Mucosa of rectum (tissue), 2 donors: ENCODE results near the gene NDUFB11.
"Not testable (repeated sequence)": the region's sequence is repeated elsewhere in the genome, so short reads cannot be mapped to it uniquely, and the experiment has no call there.

Experiments used
- H3K27ac ChIP-seq, 2 donors: one replicate each; pipeline ENCODE4 v1.7.0; 2013; ENCODE audit warnings: inconsistent platforms in 2 of 2, low read depth in 2 of 2, low read length in 2 of 2
- H3K27me3 ChIP-seq, 2 donors: one replicate each; pipeline ENCODE4 v1.7.0; 2013; ENCODE audit warnings: low read length in 2 of 2; ENCODE audit not compliant: control insufficient read depth in 2 of 2, insufficient read depth in 2 of 2
- H3K36me3 ChIP-seq, 2 donors: one replicate each; pipeline ENCODE4 v1.7.0; 2013; ENCODE audit warnings: low read length in 2 of 2; ENCODE audit not compliant: control insufficient read depth in 2 of 2, insufficient read depth in 2 of 2
- H3K4me1 ChIP-seq, 2 donors: one replicate each; pipeline ENCODE4 v1.7.0; 2013; ENCODE audit warnings: low read length in 2 of 2, mild to moderate bottlenecking in 1 of 2; ENCODE audit not compliant: control insufficient read depth in 2 of 2, insufficient read depth in 2 of 2
- H3K4me3 ChIP-seq, 2 donors: one replicate each; pipeline ENCODE4 v1.7.0; 2013; ENCODE audit warnings: low read length in 2 of 2
- H3K9ac ChIP-seq, 2 donors: one replicate each; pipeline ENCODE4 v1.7.0; 2013; ENCODE audit warnings: low read length in 2 of 2, low read depth in 1 of 2, mild to moderate bottlenecking in 1 of 2
- H3K9me3 ChIP-seq, 2 donors: one replicate each; pipeline ENCODE4 v1.7.0; 2013; ENCODE audit warnings: low read length in 2 of 2; ENCODE audit not compliant: control insufficient read depth in 2 of 2
- donor health status: healthy.
- donor health status: Normal muscosa, but diverticular disease.

Gene NDUFB11

DNA sequence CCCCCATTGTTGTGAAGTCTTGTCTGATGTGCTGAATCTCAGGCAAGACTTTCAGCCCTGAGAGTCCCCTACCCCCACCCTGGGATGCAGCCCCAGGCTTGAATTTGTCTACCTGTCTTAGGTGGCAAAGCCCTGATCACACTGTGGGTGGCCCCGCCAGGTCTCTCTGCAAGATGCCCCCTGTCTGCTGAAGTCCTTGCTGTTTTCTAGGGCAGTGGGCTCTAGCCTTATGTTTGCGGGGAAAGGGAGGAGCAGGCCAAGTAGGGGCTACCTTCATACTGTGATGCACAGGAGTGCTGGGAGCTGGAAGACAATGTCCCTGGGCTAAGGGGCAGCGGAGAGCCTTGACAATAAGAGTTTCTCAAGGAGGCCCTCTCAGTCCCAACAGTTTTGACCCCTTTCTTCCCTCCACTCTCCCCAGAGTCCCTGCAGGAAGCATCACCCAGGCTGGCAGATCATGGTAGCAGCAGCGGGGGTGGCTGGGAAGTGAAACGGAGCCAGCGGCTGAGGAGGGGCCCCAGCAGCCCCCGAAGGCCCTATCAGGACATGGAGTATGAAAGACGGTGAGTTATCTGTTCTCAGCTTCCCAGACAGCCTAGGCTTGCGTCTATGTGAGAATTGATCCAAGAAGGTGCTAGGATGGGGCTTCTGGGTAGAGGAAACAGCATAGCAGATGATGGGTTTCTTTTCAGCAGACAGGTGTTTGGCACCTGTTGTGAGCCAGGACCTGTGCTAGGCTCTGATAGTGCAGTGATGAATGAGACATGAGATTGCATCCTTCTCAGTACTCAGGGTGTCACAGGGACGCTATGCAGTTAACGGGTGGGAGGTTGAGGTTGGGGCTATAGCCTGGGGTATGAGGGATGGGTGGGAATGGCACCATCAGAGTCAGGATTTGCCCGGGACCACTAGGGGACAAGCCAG is 2.7 kb upstream of the NDUFB11 start:
- Histone ChIP-seq H3K27ac (no peak overlapping the region), H3K27me3 (peaks cover 0 to 3% of the 10 kb centered on the region in 2 donors), H3K4me1 (peaks cover 8 to 10% of the 10 kb centered on the region in 2 donors), H3K9me3 (no peaks in the 10 kb centered on the region), H3K4me3 (peak overlapping the region in 1 of 2 donors; percentile 87), H3K36me3 (peaks cover 3 to 6% of the 10 kb centered on the region in 2 donors), H3K9ac (no peak overlapping the region)

- H3K27me3 ChIP-seq, result peaks cover 0 to 3% of the 10 kb centered on the region in 2 donors
- peak overlapping the region; percentile 70 to 87 for H3K4me3 ChIP-seq
- H3K9ac ChIP-seq, result peak overlapping the region; percentile 66 to 86
- H3K27ac ChIP-seq, result peak overlapping the region; percentile 95 to 97
- peaks cover 7 to 8% of the 10 kb centered on the region in 2 donors for H3K36me3 ChIP-seq
- H3K9me3 ChIP-seq, result no peaks in the 10 kb centered on the region
- H3K4me1 ChIP-seq, result peaks cover 8 to 10% of the 10 kb centered on the region in 2 donors
Observed at GRCh38 chrX:47146121-47146935, 1.8 kb upstream of the NDUFB11 start.

DNA sequence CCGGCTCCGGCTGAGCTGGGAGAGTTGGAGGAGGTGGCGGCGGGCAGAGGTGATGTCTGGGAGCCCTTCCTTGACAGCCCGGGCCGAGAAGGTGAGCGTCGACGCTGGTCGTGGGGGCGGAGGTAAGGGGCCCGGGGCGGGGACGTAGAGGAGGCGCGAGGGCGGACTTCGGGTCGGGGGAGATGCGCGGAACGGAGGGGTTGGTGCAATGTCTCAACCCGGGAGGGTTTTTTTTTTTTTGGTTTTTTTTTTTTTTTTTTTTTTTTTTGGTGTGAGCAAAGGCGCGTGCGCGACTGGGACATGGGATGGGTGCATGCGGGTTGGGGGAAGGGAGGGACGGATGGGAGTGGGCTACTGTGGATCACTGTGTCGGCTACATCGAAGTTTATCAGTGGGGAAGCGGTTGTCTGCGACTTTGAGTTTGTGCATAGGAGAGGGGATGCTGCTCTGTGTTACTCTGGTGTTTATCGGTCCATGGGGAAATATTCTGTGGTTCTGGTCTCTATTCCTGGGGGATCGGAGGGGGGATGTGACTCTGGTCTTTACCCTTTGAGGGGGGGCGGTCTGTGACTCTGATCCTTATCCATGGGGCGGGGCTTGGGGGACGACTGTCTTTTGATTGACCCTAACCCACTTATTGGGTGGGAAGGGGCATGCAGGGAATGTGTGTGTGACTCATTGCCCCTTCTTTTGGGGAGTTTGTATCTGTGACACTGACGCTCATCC is 1.1 kb upstream of the NDUFB11 start:
- Histone ChIP-seq H3K9me3 (no peaks in the 10 kb centered on the region), H3K36me3 (peaks cover 7 to 12% of the 10 kb centered on the region in 2 donors), H3K4me1 (peaks cover 8 to 10% of the 10 kb centered on the region in 2 donors), H3K27ac (peak overlapping the region; percentile 95 to 97), H3K9ac (peak overlapping the region; percentile 66 to 86), H3K4me3 (peak overlapping the region; percentile 70 to 87), H3K27me3 (peaks cover 2 to 3% of the 10 kb centered on the region in 2 donors)

DNA sequence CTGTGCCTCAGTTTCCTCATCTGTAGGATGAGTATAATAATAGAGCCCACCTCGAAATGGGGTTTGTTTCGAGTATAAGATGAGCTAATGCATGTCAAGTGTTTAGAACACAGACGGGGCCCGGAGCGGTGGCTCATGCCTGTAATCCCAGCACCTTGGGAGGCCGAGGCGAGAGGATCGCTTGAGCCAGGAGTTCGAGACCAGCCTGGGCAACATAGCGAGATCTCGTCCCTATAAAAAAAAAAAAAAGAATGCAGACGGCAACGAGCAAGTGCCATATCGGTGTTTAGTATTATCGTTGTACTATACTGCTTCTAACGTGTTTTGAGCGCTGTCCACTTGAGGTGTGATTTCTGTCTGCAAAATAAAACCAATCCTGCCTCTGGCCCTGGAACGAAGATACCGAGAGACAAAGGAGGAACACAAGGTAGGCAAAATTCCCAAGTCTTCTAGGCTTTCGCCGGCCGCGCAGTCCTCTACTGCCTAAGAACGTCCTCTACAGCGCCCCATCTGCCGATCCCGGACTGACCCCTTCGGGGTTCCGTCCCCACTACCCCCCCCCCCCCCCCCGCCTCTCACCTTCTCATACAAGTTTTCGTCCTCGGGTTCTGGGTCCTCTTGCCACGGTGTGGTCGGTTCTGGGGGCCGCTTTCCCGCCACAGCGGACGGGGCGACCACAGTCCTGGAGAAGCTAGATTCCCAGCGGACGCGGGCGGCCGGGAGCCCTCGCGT is 442 bp downstream of the NDUFB11 start:
- Histone ChIP-seq H3K36me3 (peaks cover 7 to 12% of the 10 kb centered on the region in 2 donors), H3K27ac (peak overlapping the region; percentile 95 to 97), H3K27me3 (peaks cover 3% of the 10 kb centered on the region in 2 donors), H3K9me3 (no peaks in the 10 kb centered on the region), H3K9ac (peak overlapping the region; percentile 80 to 86), H3K4me3 (peak overlapping the region; percentile 64 to 87), H3K4me1 (peaks cover 8 to 10% of the 10 kb centered on the region in 2 donors)

DNA sequence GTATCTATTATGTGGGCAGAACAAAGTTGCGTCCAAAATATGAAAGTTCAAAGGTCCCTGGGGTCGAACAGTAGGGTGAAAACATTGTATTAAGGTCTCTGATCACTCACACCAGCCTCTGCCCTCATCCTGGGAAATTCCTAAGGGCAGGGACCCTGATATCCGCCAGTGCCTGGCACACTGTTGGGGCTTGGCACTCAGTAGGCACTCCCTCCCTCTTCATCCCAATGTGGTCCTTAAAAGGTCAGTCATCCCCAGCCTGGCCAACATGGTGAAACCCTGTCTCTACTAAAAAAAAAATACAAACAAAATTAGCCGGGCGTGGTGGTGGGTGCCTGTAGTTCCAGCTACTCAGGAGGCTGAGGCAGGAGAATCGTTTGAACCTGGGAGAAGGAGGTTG is 6.3 kb downstream of the NDUFB11 start:
- Histone ChIP-seq H3K4me3 (no peak overlapping the region), H3K9me3 (no peaks in the 10 kb centered on the region), H3K36me3 (peaks cover 7 to 12% of the 10 kb centered on the region in 2 donors), H3K9ac (no peak overlapping the region), H3K27me3 (peaks cover 0 to 3% of the 10 kb centered on the region in 2 donors), H3K27ac (no peak overlapping the region), H3K4me1 (no peaks in the 10 kb centered on the region)

GRCh38 chrX:47135650-47136049 is 8.9 kb downstream of the NDUFB11 start:
- H3K36me3 ChIP-seq, H3K4me3 ChIP-seq, H3K27ac ChIP-seq, H3K9ac ChIP-seq, H3K4me1 ChIP-seq, H3K27me3 ChIP-seq, H3K9me3 ChIP-seq: not testable (repeated sequence)

- no peaks in the 10 kb centered on the region for H3K4me1 ChIP-seq
- H3K9ac ChIP-seq, result no peak overlapping the region
- no peaks in the 10 kb centered on the region for H3K27me3 ChIP-seq
- H3K4me3 ChIP-seq, result no peak overlapping the region
- no peaks in the 10 kb centered on the region for H3K9me3 ChIP-seq
- no peak overlapping the region for H3K27ac ChIP-seq
- no peaks in the 10 kb centered on the region for H3K36me3 ChIP-seq
Observed at GRCh38 chrX:47133493-47133892, 11.0 kb downstream of the NDUFB11 start.

DNA sequence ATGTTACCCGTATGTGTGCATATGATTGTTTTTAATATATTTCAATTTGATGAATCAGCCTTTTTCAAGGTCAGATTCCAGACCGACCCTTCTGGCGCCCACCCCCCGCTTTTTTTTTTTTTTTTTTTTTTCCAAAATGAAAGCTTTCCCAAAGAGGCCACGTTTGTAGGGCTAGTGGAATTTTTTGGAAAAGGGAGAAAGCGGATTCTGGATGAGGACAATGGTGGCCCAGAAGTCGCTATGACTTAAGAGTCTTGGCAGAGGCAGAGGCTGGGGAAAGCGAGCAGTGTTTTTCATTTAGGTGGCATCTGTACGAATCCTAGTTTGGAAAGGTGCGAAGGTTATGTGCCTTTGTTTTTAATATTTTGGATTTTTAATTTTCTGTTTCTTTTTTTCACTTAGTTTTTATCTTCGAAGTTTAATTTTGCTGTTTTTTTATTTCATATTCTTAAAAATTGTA is 14.6 kb downstream of the NDUFB11 start:
- Histone ChIP-seq H3K27me3 (no peaks in the 10 kb centered on the region), H3K27ac (peak overlapping the region in 1 of 2 donors; percentile 82), H3K4me3 (peak overlapping the region; percentile 89 to 97), H3K9me3 (no peaks in the 10 kb centered on the region), H3K9ac (peak overlapping the region in 1 of 2 donors; percentile 75), H3K36me3 (no peaks in the 10 kb centered on the region), H3K4me1 (no peaks in the 10 kb centered on the region)

GRCh38 chrX:47129157-47129898 is 15.2 kb downstream of the NDUFB11 start:
- peak overlapping the region; percentile 89 to 97 for H3K4me3 ChIP-seq
- peak overlapping the region; percentile 71 to 75 for H3K9ac ChIP-seq
- no peaks in the 10 kb centered on the region for H3K27me3 ChIP-seq

More at GRCh38 chrX:47129157-47129898, 15.2 kb downstream of the NDUFB11 start:
- H3K9me3 ChIP-seq, result no peaks in the 10 kb centered on the region
- peak overlapping the region; percentile 80 to 82 for H3K27ac ChIP-seq
- no peaks in the 10 kb centered on the region for H3K4me1 ChIP-seq
- no peaks in the 10 kb centered on the region for H3K36me3 ChIP-seq
